Naive thymus-derived CD8-positive, alpha-beta T cell (primary cell): ENCODE data around the gene RTN4RL1. TPM values are rescaled to one million over a fixed set of nuclear protein-coding genes. Genes with fewer than 3 reads are reported as not detected.
A peak's percentile ranks its signal among the peaks of the same experiment; 100 is the strongest.

Experiments used
- ATAC-seq, 2 donors: fragments of 150-1000 bp; cut with Tn5 transposase in 1 of 2; sonication (Bioruptor Pico), chemical (Tn5 transposase) in 1 of 2; 1 replicate in 1 of 2; 2 replicates in 1 of 2; pipeline ENCODE4 v1.10.0; 2021; ENCODE audit warnings: mild to moderate bottlenecking in 2 of 2, moderate library complexity in 2 of 2
- POLR2A ChIA-PET: fragments of 350-600 bp; sonication (Branson Sonifier 250); formaldehyde crosslinking; loops from one replicate; lab custom pipeline; 2021; ENCODE audit warnings: antibody characterized with exemption; lab: Charles Lee
- DNase-seq, 10 donors: peaks; one replicate each; pipeline versions ENCODE4 v3.0.0 to v3.0.0-alpha.2; 2020 to 2022
- H3K27ac Mint-ChIP-seq, 10 donors: one replicate each; pipeline ENCODE4 v1.8.0; 2020 to 2022; ENCODE audit warnings: mild to moderate bottlenecking in 10 of 10, mixed read lengths in 10 of 10, moderate library complexity in 4 of 10, inconsistent platforms in 1 of 10
- H3K27me3 Mint-ChIP-seq, 5 donors: one replicate each; pipeline ENCODE4 v1.8.0; 2021 to 2022; ENCODE audit warnings: mixed read lengths in 5 of 5
- H3K36me3 Mint-ChIP-seq, 3 donors: one replicate each; pipeline ENCODE4 v1.8.0; 2020 to 2022; ENCODE audit warnings: mixed read lengths in 3 of 3, mild to moderate bottlenecking in 2 of 3, inconsistent platforms in 1 of 3
- H3K4me1 Mint-ChIP-seq, 4 donors: one replicate each; pipeline ENCODE4 v1.8.0; 2021 to 2022; ENCODE audit warnings: mixed read lengths in 4 of 4
- H3K4me3 Mint-ChIP-seq, 10 donors: one replicate each; pipeline ENCODE4 v1.8.0; 2020 to 2022; ENCODE audit warnings: mild to moderate bottlenecking in 10 of 10, mixed read lengths in 10 of 10, moderate library complexity in 6 of 10, inconsistent platforms in 1 of 10
- H3K9me3 Mint-ChIP-seq, 9 donors: one replicate each; pipeline ENCODE4 v1.8.0; 2020 to 2022; ENCODE audit warnings: mixed read lengths in 9 of 9, mild to moderate bottlenecking in 3 of 9, inconsistent platforms in 1 of 9, moderate library complexity in 1 of 9
- polyA plus RNA-seq, 3 donors: library from polyadenylated mRNA; unstranded; fragments of 300-500 nt; fragmentation: Illumina TruSeq; gene quantifications; one replicate each; pipeline ENCODE4 v1.2.3, GENCODE V29; 2021
- total RNA-seq, 8 experiments: library from RNA in 2 of 8; stranded (reverse) in 2 of 8; gene quantifications; one replicate each; pipeline ENCODE4 v1.2.3 and lab custom pipeline; 2021 to 2026

RTN4RL1 gene
- total and polyA plus RNA-seq, 5 experiments from 2014 or later = 0.25 to 0.57 (median 0.41) TPM

DNA sequence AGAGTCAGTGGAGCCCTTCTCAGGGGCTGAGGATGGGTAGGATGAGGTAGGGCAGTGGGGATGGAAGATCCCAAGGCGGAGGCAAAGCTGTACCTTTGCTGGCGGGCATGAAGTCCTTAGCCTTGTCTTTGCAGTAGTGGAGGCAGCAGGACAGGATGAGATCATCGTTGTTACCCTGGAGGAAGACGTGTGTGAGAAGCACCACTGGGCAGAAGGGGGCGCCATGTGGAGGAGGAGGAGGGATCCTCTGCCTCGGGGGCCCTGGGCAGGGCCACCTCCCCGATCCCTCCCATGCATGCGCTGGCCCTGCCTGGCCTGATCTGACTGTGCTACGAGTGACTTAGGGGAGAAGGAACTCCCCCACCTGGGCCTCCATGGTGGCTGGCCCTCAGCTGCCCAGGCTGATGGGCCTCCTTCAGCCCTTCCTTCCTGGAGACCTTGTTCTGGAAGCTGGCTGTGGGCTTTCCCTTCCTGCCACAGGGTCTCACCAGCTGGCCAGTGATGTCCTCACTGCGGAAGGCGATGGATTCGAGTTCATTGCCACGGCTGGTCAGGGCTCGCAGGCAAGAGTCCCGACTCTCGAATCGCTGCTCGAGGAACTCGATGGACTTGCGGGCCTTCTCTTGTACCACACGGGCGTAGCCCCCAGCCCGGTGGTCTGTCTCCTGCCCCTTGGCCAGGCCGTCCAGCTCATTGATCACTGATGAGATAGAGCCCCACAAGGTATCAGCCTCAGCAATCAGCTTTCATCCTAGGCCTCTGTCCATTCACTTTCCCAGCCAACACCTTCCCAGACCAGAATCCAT lies 40.0 kb upstream of the RTN4RL1 start:
- H3K4me1 Mint-ChIP-seq = peaks cover 0 to 25% (median 6%) of the 10 kb centered on the region in 4 donors
- DNase-seq = peak in 5 of 10 donors; percentile 23 to 62 (median 34)
- peaks cover 16 to 98% (median 88%) of the 10 kb centered on the region in 3 donors for H3K36me3 Mint-ChIP-seq
- ATAC-seq = peak; percentile 52 to 67
- POLR2A ChIA-PET = no interaction called here
- H3K27ac Mint-ChIP-seq = peak overlapping the region in 3 of 10 donors; percentile 53 to 74 (median 71)
- H3K9me3 Mint-ChIP-seq = no peaks in the 10 kb centered on the region
- H3K4me3 Mint-ChIP-seq = peak overlapping the region in 2 of 10 donors; percentile 16 to 51
- H3K27me3 Mint-ChIP-seq = peaks cover 2 to 40% (median 22%) of the 10 kb centered on the region in 5 donors

DNA sequence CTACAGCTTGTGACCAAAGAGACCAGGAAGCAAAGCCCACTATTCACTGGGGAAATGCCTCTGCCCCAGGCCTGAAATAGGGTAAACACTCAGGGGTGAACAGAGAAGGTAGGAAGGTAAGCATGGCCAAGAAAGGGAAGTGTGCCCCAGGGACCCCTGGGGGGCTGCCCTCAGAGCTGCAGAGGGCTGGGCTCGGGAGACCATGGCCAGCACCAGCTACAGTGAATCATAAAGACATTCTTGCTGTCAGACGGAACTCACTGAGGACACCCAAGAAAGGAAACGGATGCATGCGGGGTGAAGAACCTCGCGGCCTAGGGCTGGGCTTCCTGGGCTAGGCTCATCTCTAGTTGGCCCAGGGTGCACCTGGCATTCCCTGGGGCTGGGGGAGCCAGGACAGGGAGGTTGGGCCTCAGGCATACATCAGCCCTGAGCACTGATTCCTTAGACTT lies 39.4 kb upstream of the RTN4RL1 start:
- H3K36me3 Mint-ChIP-seq = peaks cover 12 to 97% (median 83%) of the 10 kb centered on the region in 3 donors
- no peak overlapping the region for H3K4me3 Mint-ChIP-seq
- POLR2A ChIA-PET = no interaction called here
- peaks cover 2 to 46% (median 26%) of the 10 kb centered on the region in 5 donors for H3K27me3 Mint-ChIP-seq
- H3K4me1 Mint-ChIP-seq = peaks cover 3 to 28% (median 7%) of the 10 kb centered on the region in 4 donors
- H3K9me3 Mint-ChIP-seq = no peaks in the 10 kb centered on the region
- DNase-seq (peak in 1 of 10 donors; percentile 45), ATAC-seq (no peak)
- peak overlapping the region in 2 of 10 donors; percentile 53 to 74 for H3K27ac Mint-ChIP-seq

DNA sequence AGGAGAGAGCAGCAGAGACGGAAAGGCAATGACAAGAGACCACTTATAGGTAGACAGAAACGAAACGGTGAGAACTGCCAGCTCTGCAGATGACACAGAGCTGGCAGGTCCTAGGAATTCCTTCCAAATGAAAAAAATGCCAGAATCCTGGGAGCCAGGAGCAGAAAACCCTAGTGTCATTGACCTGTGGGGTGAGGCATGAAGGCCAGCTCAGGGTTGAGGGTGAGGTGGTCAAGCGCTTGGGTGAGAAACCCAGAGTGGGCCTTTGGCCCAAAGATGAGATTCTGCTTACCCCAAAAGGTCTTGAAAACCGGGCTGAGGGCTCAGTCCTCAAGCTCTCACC lies 39.0 kb upstream of the RTN4RL1 start:
- Mint-ChIP-seq H3K27ac (peak overlapping the region in 2 of 10 donors; percentile 38 to 83), H3K4me3 (no peak overlapping the region), H3K27me3 (peaks cover 2 to 50% (median 29%) of the 10 kb centered on the region in 5 donors), H3K36me3 (peaks cover 12 to 95% (median 80%) of the 10 kb centered on the region in 3 donors), H3K4me1 (peaks cover 7 to 32% (median 10%) of the 10 kb centered on the region in 4 donors), H3K9me3 (no peaks in the 10 kb centered on the region)
- DNase-seq = no peak
- ATAC-seq = no peak
- POLR2A ChIA-PET = no interaction called here

DNA sequence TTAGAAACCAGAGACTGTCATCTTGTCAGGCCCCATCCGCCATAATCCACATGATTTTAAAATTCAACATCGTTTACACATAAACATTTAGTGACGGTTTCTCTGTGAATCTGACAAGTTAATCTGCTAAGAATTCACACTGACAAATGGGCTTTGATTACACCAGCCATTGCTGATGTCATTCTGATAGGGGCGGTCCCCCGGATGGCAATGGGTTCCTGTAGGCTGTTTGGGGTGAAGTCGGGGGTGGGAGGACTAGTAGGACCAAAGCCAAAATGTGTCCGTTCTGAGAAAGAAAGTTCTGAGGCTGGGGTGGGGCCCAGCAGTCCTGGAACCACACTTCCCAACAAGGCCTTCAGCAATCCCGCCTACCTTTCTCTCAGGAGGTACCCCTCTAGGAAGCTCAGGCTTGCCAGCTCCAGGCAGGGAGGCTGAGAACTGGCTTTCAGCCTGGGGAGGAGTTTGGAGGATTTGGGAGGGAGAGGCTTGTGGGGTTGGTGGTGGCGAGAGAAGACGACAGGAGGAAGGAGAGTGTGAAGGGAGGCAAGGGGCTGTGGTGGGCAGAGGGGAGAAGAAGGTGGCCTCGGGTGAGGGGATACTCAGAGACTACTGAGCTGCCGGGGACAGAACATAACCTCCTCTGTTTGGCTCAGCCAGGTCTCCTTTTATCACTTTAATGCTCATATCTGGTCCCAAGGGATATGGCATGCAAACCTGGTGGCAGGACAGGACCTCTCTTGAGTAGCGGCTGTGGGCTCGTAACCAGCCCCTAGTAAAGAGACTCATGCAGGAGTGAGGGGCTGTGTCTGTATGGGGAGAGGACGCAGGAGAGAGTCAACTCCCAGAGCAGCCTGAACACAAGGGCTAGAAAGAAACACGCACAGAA lies 38.4 kb upstream of the RTN4RL1 start:
- H3K27ac Mint-ChIP-seq = peak overlapping the region in 2 of 10 donors; percentile 38 to 83
- ATAC-seq (no peak), DNase-seq (peak in 1 of 10 donors; percentile 34)
- H3K36me3 Mint-ChIP-seq = peaks cover 12 to 89% (median 74%) of the 10 kb centered on the region in 3 donors
- H3K9me3 Mint-ChIP-seq = no peaks in the 10 kb centered on the region
- H3K4me1 Mint-ChIP-seq = peaks cover 7 to 32% (median 7%) of the 10 kb centered on the region in 4 donors
- peaks cover 2 to 51% (median 25%) of the 10 kb centered on the region in 5 donors for H3K27me3 Mint-ChIP-seq
- H3K4me3 Mint-ChIP-seq = no peak overlapping the region
- POLR2A ChIA-PET = no interaction called here

DNA sequence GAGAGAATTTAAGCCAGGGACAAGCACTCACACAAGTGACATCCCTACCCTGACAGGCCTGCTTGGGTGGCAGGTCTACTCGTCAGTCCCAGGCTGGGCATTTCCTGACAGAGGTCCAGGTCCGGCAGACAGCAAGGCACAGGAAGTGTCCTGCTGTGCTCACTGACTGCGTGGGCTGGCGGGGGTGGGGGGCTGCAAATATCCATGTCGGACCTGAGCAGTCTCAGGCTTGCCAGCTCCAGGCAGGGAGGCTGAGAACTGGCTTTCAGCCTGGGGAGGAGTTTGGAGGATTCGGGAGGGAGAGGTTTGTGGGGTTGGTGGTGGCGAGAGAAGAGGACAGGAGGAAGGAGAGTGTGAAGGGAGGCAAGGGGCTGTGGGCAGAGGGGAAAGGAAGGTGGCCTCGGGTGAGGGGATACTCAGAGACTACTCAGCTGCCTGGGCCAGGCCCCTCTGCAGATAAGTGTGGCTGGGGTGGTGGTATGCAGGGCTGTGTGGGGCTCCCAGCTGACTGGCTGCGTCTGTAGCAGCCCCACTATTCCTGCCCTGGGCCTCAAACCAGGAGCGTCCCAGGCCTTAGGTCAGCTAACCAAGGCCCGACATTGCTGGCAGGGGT lies 37.5 kb upstream of the RTN4RL1 start:
- H3K4me1 Mint-ChIP-seq = peaks cover 7 to 35% (median 8%) of the 10 kb centered on the region in 4 donors
- H3K27me3 Mint-ChIP-seq = peaks cover 2 to 51% (median 24%) of the 10 kb centered on the region in 5 donors
- no peak overlapping the region for H3K4me3 Mint-ChIP-seq
- peaks cover 12 to 81% (median 65%) of the 10 kb centered on the region in 3 donors for H3K36me3 Mint-ChIP-seq
- POLR2A ChIA-PET = no interaction called here
- ATAC-seq (no peak), DNase-seq (peak in 1 of 10 donors; percentile 52)
- H3K9me3 Mint-ChIP-seq = no peaks in the 10 kb centered on the region
- H3K27ac Mint-ChIP-seq = peak overlapping the region in 1 of 10 donors; percentile 67

DNA sequence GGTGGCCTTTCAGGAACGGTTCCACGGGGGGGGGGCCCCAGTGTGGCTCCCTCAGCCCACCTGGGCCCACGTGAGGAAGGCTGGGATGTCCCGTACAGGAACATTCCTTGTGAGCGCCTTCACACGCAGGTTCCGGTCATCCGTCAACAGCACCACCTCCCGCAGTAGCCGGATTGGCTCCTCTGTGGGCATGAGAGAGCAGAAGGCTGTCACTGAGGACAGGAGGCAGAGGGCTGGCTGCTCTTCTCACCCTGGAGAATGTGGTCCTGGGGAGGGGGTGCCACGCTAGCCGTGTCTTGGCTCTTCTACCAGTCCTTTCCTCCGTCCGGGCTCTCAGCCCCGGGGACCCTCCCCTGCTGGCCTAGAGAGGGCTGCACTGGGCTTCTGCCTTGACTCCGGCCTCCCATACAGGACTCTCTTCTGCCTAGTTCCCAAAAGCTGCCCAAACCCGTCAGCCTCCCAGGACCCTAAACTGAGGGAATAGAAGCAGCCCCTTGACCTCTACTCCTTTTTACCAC lies 36.4 kb upstream of the RTN4RL1 start:
- H3K4me1 Mint-ChIP-seq = peaks cover 7 to 37% (median 9%) of the 10 kb centered on the region in 4 donors
- peaks cover 12 to 71% (median 58%) of the 10 kb centered on the region in 3 donors for H3K36me3 Mint-ChIP-seq

DNA sequence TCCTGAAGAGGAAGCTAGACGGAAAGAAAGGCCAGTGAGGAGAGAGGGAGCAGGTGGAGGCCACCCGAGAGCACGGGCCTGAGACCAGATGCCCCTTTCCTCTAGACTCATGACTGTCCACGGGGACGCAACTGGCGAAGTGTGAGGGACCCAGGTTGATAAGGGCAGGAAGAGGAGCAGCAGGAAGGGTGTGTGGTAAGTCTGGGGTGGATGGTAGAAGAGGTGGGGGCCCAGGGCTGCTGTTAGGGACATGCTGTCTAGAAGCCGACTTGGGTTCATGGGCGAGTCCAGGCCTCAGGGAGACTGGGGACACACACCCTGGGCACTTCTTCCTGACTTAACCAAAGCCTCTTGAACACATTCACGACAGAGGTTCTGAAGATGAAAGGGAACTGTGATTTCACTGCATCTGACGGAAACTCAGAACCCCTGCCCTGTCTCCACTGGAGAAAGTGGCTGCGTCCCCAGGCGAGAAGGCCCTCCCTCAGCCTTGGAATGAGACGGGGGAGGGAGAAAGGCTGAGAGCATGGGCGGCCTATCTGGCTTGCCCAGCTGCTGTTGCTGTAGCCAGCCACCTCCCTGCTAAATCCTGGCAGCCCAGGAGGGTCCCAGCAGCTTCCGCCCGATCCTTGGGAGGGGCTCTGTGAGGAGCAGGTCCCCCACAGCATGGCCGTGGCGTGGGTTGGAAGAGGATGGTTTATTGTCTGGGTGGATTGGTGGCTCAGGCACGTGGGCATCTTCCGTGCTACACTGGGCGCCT lies 35.7 kb upstream of the RTN4RL1 start:
- no peaks in the 10 kb centered on the region for H3K9me3 Mint-ChIP-seq
- H3K36me3 Mint-ChIP-seq = peaks cover 8 to 65% (median 54%) of the 10 kb centered on the region in 3 donors

More for the DNA sequence above, 36.4 kb upstream of the RTN4RL1 start:
- Mint-ChIP-seq H3K27me3 (peaks cover 2 to 51% (median 24%) of the 10 kb centered on the region in 5 donors), H3K27ac (no peak overlapping the region), H3K4me3 (no peak overlapping the region), H3K9me3 (no peaks in the 10 kb centered on the region)
- ATAC-seq (no peak), DNase-seq (no peak)
- POLR2A ChIA-PET = no interaction called here

DNA sequence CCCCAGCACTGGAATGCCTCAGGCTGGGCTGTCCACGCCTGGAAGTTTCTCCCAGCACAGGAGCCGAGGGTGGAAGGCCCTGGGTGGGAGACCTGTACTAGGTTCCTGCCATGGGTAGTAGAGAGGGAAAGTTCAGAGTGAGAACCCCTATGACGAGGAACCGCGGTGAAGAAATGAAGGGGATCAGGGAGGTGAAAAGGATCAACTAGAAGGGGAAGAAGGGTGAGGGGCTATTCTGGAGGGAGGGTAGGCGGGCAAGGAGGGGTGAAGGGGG lies 35.2 kb upstream of the RTN4RL1 start:
- H3K36me3 Mint-ChIP-seq = peaks cover 8 to 59% (median 48%) of the 10 kb centered on the region in 3 donors
- ATAC-seq (no peak), DNase-seq (no peak)
- H3K9me3 Mint-ChIP-seq = no peaks in the 10 kb centered on the region
- H3K4me3 Mint-ChIP-seq = peak overlapping the region in 1 of 10 donors; percentile 10
- H3K27ac Mint-ChIP-seq = no peak overlapping the region
- H3K27me3 Mint-ChIP-seq = peaks cover 2 to 51% (median 24%) of the 10 kb centered on the region in 5 donors
- peaks cover 7 to 39% (median 9%) of the 10 kb centered on the region in 4 donors for H3K4me1 Mint-ChIP-seq
- POLR2A ChIA-PET = no interaction called here

More for the DNA sequence above, 35.7 kb upstream of the RTN4RL1 start:
- peak overlapping the region in 2 of 10 donors; percentile 10 to 49 for H3K4me3 Mint-ChIP-seq
- H3K27me3 Mint-ChIP-seq = peaks cover 2 to 51% (median 24%) of the 10 kb centered on the region in 5 donors
- ATAC-seq (no peak), DNase-seq (peak in 1 of 10 donors; percentile 61)
- H3K27ac Mint-ChIP-seq = no peak overlapping the region
- H3K4me1 Mint-ChIP-seq = peaks cover 7 to 39% (median 9%) of the 10 kb centered on the region in 4 donors
- POLR2A ChIA-PET = no interaction called here

DNA sequence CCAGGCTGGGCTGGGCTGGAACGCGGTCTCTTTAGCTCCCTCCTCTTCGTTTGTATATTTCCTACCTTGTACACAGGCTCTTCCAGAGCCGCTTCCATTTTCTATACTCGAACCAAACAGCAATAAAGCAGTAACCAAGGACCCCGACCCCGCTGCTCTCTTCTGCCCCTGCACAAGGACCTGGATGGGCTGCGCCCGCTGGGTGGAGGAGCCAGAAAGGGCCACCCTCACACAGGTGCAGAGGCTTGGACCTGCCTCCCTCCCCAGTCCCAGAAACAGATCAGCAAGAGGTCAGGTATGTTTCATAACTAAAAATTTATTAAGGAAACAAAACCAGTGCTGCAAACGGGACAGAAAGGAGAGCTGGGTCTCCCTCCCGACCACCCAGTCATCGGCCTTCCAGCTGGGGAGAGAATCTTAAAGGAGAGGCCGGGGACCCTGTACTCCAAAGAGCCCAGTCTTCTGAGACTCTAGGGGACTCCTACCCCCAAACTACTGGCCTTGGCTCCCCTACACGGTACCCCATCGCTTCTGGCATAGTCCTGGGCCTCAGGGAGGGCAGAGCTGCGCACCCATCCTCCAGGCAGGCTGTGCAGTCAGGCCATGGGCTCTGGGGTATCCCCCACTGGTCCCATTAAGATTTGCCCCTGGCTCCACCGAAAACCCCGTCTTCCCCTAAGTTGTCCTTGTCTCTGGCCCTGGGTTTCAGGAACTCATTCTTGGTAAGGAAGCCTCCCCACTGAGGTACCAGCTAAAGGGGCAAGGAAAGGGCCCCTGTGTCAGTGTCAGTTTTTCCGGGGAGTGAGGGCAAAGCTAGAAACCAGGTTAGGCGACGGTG lies 34.6 kb upstream of the RTN4RL1 start:
- DNase-seq = peak in 1 of 10 donors; percentile 55
- Mint-ChIP-seq H3K9me3 (no peaks in the 10 kb centered on the region), H3K4me1 (peaks cover 7 to 37% (median 8%) of the 10 kb centered on the region in 4 donors), H3K27me3 (peaks cover 2 to 48% (median 24%) of the 10 kb centered on the region in 5 donors), H3K4me3 (peak overlapping the region in 9 of 10 donors; percentile 18 to 73 (median 53)), H3K27ac (peak overlapping the region in 2 of 10 donors; percentile 6 to 59), H3K36me3 (peaks cover 5 to 54% (median 44%) of the 10 kb centered on the region in 3 donors)
- no peak for ATAC-seq
- POLR2A ChIA-PET = no interaction called here

DNA sequence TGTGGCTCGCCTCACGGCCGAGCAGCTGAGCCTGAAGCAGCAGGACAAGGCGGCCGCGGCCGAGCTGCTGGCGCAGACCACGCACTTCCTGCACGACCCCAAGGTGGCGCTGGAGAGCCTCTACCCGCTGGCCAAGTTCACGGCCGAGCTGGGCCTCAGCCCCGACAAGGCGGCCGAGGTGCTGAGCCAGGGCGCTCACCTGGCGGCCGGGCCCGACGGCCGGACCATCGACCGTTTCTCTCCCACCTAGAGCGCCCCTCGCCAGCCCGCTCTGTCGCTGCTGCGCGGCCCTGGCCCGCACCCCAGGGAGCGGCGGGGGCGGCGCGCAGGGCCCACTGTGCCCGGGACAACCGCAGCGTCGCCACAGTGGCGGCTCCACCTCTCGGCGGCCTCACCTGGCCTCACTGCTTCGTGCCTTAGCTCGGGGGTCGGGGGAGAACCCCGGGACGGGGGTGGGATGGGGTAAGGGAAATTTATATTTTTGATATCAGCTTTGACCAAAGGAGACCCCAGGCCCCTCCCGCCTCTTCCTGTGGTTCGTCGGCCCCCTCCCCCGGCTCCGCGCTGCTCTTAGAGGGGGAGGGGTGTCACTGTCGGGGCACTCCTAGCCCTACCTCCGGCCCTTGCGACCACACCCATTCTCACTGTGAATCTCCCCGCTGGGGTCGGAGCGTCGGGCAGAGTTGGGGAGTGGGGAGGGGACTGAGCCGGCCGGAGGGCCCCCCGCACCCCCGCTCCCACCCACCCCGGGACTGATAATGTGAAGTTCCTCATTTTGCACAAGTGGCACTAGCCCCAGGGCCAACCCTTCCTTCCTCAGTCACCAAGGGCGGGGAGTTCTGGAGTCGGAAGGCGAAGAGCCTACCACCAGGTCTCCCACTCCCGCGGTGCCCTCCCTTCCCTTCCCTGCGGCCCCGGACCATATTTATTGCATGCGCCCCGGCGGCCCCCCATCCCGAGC lies 33.7 kb upstream of the RTN4RL1 start:
- POLR2A ChIA-PET = interaction anchor here (0.7 to 1.9 kb wide), 6 partner anchors 10 to 208 kb away, joined by 3 to 8 read pairs (median 4); no protein-coding TSS in a partner anchor
- Mint-ChIP-seq H3K36me3 (peaks cover 2 to 45% (median 36%) of the 10 kb centered on the region in 3 donors), H3K9me3 (no peaks in the 10 kb centered on the region), H3K27me3 (peaks cover under 1 to 39% (median 17%) of the 10 kb centered on the region in 5 donors), H3K4me3 (peak overlapping the region in 9 of 10 donors; percentile 18 to 73 (median 63)), H3K4me1 (peaks cover 9 to 35% (median 14%) of the 10 kb centered on the region in 4 donors), H3K27ac (peak overlapping the region in 1 of 10 donors; percentile 59)
- DNase-seq (peak; percentile 29 to 72 (median 56)), ATAC-seq (no peak)
